ENCODE measurements around the gene GALNT7.

GALNT7 gene

DNA sequence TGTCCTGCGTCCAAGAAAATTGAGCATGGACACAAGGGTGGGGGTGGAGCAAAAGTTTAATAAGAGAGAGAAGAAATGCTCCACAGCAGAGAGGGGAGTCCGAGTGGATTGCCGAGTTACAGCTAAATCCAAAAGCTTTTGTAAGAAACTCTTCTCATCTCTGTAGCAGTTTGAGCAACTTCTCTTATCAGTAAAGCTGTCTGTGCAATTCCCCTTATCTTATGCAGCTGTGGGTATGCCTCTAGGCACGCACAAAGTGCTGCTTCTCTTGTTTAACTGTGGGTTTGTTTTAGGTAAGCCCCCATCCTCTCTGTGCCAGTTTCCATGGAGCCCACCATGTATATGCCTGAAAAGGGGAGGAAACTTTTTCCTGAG, 120.7 kb downstream of the GALNT7 start:
- no peak for DNase-seq (ENCODE audit: low read depth, low spot score)

- DNase-seq (ENCODE audit: low read depth, low spot score), result no peak
Observed at GRCh38 chr4:173291899-173292298, 123.3 kb downstream of the GALNT7 start.

DNA sequence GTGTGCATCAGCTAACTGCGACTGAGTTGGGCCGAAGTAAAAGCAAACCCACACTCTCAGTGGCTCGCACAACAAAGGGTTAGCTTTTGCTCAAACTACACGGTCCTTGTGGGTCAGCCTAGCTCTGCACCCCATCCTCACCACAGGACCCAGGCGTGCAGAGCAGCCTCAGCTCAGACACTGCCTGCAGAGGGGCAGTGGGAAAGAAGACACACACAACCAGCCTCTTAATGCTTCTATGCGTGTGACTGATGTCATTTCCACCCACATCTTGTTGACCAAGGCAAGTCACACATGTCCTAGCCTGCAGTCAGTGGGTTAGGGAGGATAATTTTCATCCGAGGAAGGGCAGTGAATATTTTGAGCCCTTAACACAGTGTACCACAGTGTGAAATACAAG, 125.1 kb downstream of the GALNT7 start:
- no peak for DNase-seq (ENCODE audit: low read depth, low spot score)

DNA sequence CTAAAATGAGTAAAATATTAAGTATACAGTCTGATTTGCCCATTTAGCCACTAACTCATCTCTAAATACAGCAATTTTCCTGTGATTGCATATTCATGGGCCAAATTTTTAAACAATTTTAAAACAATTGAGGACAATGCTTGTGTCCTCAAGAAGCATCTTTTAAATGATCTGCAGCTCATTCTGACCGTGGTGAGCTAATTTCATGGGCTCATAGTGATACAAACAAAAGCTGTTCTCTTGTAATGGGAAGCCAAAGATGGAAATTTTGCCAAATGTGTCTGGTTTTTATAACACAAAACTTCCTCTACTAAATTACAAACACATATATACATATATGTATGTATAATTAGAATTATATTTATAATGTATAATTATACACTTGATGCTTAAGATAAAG, 125.8 kb downstream of the GALNT7 start:
- no peak for DNase-seq (ENCODE audit: low read depth, low spot score)

DNA sequence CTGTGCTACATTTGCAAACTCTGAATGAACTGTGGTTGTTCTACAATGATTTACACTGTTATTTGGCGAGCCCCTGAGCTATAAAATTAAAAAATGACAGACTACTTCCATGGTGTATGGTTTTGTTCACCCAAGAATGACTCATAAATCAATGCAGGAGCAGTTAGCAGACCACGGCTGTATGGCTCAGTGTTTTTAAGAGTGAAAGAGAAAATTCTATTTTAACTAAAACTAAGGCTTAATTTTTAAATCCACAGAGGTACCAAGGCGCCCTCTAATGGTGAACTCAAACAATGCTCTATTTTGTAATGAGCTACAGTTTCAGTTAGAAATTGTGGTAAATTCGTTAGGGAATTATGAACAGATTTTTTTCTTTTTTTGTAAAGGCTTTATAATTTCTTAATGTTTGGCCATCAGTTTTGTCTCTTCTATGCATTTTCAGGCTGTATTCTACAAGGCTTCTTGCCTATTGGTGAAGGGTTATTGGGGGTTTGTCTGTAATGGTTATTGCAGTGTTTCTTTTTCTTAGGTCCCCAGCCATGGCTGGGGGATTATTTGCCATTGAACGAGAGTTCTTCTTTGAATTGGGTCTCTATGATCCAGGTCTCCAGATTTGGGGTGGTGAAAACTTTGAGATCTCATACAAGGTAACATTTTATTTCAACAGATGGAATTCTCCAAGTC, 133.0 kb downstream of the GALNT7 start:
- no peak for DNase-seq (ENCODE audit: low read depth, low spot score)

GRCh38 chr4:173307778-173308177, 139.2 kb downstream of the GALNT7 start:
- DNase-seq (ENCODE audit: low read depth, low spot score), result no peak

DNA sequence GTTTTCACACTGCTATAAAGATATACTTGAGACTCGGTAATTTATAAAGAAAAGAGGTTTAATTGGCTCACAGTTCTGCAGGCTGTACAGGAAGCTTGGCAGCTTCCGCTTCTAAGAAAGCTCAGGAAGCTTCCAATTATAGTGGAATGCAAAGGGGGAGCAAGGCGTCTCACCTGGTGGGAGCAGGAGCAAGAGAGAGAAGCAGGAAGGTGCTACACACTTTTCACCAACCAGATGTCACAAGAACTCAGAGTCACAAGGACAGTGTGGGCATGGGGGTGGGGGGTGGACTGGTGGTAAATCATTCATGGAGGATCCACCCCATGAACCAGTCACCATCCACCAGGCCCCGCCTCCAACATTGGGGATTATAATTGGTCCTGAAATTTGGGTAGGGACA, 142.8 kb downstream of the GALNT7 start:
- no peak for DNase-seq (ENCODE audit: low read depth, low spot score)

- DNase-seq (ENCODE audit: low read depth, low spot score), result no peak
Observed at GRCh38 chr4:173314715-173315114, 146.1 kb downstream of the GALNT7 start.

GRCh38 chr4:173316060-173316459, 147.4 kb downstream of the GALNT7 start:
- no peak for DNase-seq (ENCODE audit: low read depth, low spot score)

DNA sequence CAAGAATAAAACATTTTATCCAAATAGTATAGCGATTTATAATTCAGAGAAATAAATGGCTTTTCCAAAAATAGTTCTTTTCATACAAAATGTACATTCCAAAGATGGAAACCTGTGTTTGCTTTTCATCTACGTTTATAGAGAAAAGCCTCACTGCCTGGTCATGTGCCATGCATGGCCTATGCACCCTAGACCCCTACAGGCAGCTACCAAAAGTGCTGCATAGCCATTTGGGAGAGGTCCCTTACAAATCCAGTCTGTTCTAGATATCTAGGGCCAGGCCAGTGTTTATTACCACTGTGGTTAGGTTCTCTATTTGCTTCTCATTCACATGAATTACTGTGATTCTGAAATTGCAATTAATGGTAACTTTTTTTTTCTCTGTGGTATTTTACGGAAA, 148.4 kb downstream of the GALNT7 start:
- DNase-seq (ENCODE audit: low read depth, low spot score), result peak; percentile 14

- DNase-seq (ENCODE audit: low read depth, low spot score), result no peak
Observed at GRCh38 chr4:173318240-173318639, 149.6 kb downstream of the GALNT7 start.

- no peak for DNase-seq (ENCODE audit: low read depth, low spot score)
Observed at GRCh38 chr4:173318648-173319211, 150.1 kb downstream of the GALNT7 start.

DNA sequence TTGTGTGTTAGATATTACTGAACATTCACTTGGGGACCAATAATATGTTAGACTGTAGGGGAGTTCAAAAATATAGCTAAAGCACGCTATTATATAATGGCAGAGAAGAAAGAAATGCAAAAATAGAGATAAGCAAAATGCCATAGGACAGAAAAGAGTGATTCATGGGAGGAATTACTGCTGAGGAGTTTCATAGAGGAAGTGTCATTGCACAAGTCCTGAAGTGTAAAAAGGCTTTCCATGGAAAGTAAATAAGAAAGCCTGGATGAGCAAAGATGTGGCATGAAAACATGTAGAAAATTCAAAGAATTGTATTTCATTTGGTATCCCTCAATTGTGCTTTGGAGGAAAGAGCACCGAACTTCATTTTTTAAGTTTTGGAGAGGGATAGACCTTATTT, 151.1 kb downstream of the GALNT7 start:
- DNase-seq (ENCODE audit: low read depth, low spot score), result no peak

DNA sequence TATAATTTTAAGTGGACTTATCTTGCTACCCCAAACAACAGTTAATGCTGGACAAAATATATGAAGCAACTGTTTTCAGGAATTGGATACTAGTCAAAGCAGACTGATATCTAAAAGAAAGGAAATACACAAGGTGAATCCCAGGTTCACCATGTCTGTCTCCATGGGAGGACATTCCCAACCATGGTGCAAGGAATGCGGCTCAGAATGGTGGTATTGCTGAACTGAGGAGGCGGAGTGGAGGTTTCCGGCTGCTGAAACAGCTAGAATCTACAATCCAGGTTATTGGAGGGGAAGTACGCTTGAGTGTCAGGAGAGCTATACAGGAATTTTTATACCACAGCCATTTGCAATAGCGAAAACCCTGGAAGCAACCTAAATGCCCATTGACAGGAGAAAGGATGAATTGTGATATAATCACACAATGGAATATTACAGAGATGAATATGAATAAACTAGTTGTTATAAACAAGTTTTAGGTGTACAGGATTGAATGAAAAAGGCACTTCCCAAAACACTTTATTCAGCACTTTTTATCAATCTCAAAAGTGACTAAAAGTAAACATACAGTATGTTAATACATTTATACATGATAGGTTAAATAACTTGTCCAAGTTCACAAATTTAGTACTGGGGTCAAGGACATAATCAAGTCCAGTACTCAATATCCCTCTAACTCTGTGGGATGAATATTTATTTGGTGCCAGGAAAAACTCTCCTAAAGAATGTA, 156.6 kb downstream of the GALNT7 start:
- no peak for DNase-seq (ENCODE audit: low read depth, low spot score)

DNA sequence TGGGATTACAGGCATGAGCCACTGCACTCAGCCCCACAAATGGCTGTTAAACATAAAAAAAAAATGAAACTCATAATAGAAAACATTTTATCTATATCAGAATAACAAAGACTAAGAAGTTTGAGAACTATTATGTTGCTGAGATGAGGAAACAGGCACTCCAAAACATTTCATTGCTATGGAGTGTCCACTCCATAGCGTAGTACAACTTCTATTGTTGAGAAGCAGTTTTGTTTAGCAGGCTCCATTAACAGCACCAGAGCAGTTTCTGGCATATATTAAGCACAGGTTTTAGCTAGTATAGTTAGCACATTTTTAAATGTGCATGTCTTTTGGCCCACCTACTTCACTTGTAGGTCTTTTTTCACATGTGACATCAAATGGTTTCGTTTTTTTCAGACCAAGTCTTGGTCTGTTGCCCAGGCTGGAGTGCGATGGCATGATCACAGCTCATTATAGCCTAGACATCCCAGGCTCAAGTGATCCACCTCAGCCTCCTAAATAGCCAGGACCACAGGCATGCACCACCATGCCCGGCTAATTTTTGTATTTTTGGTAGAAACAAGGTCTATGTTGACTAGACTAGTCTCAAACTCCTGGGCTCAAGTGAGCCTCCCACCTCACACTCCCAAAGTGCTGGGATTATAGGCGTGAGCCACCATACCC, 159.8 kb downstream of the GALNT7 start:
- no peak for DNase-seq (ENCODE audit: low read depth, low spot score)

GRCh38 chr4:173330590-173330989, 162.0 kb downstream of the GALNT7 start:
- no peak for DNase-seq (ENCODE audit: low read depth, low spot score)

- DNase-seq (ENCODE audit: low read depth, low spot score), result no peak
Observed at GRCh38 chr4:173332021-173332487, 163.4 kb downstream of the GALNT7 start.

GRCh38 chr4:173332963-173333657, 164.5 kb downstream of the GALNT7 start:
- peak; percentile 39 for DNase-seq (ENCODE audit: low read depth, low spot score)

DNA sequence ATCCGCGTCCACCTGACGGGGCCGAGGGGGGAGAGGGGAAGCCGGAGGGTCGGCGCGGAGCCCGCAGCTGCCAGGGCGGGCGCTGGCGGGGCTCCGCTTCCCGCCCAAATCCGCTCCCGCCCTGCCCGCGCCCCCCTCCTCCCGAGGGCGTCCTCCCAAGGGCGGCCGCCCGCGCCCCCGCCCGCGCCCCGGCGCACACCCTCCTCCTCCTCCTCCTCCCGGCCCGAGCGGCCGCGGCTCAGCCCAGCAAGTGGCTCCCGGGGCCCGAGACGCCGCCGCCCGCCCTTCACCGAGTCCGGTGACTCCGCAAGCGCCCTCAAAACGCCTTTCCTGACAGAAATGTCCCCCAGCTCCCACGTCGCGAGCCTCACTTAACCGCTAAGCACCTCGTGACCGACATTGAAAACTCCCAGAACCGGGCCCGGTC, 165.1 kb downstream of the GALNT7 start:
- no peak for DNase-seq (ENCODE audit: low read depth, low spot score)

GRCh38 chr4:173334085-173334890, 165.7 kb downstream of the GALNT7 start, which contains the start of gene HMGB2:
TSS of gene HMGB2 (minus strand) at chr4:173334358. CDS start at chr4:173333649, 709 bp downstream.
- peak; percentile 100 for DNase-seq (ENCODE audit: low read depth, low spot score)
